GM12878 (cell line): ENCODE results near the gene PTPRN2. TPM values are rescaled to one million over a fixed set of nuclear protein-coding genes. Genes with fewer than 3 reads are reported as not detected.

ENCODE experiments used
- ATAC-seq: fragments of 200-7000 bp; cut with Tn5 transposase; 3 replicates; pipeline ENCODE4 v1.9.1; 2020; ENCODE audit warnings: mild to moderate bottlenecking, moderate library complexity
- BruUV-seq: library from RNA; stranded (reverse); fragments of 400-500 nt; replicated peaks from 2 replicates; lab custom pipeline; 2021; lab: Mats Ljungman, UMichigan
- CTCF ChIA-PET: fragments of 300-600 bp; sonication (Branson Sonifier 250); formaldehyde crosslinking; extraction: SDS; loops from one replicate; lab custom pipeline; 2021; ENCODE audit warnings: inconsistent platforms; lab: Yijun Ruan, JAX
- POLR2A ChIA-PET: fragments of 350-600 bp; formaldehyde crosslinking; extraction: SDS; loops from one replicate; lab custom pipeline; 2021; ENCODE audit warnings: inconsistent platforms; lab: Charles Lee
- RAD21 ChIA-PET: fragments of 300-600 bp; sonication (Branson Sonifier 250); formaldehyde crosslinking; loops from one replicate; lab custom pipeline; 2023; ENCODE audit warnings: antibody characterized with exemption; ENCODE audit not compliant: unreplicated experiment; lab: Charles Lee
- SMC1A ChIA-PET: fragments of 300-600 bp; sonication (Branson Sonifier 250); formaldehyde crosslinking; loops from one replicate; lab custom pipeline; 2023; ENCODE audit not compliant: unreplicated experiment, uncharacterized antibody; lab: Charles Lee
- DNase-seq: peaks from one replicate; pipeline ENCODE4 v3.0.0-alpha.2; 2011; ENCODE audit warnings: low read depth, low spot score
- FAIRE-seq: peaks from 3 replicates; lab custom pipeline; 2011; peaks lifted over from hg19 to GRCh38; lab: Jason Lieb, UNC
- H2AFZ ChIP-seq: 2 replicates; pipeline ENCODE4 v1.6.0; 2011; ENCODE audit warnings: low read depth, low read length, control low read depth; ENCODE audit not compliant: control insufficient read depth
- H3K27ac ChIP-seq: 2 replicates; pipeline ENCODE4 v1.5.1; 2011; ENCODE audit warnings: control low read depth; ENCODE audit not compliant: control insufficient read depth, insufficient read depth
- H3K27me3 ChIP-seq, 2 experiments: replicated peaks in 1 of 2; 2 replicates each; pipeline versions ENCODE4 v1.6.0 to v1.6.1; 2011; ENCODE audit warnings: low read length in 1 of 2; ENCODE audit not compliant: control insufficient read depth in 2 of 2, insufficient read depth in 2 of 2
- H3K36me3 ChIP-seq, 2 experiments: 2 replicates each; pipeline ENCODE4 v1.5.1; 2011; ENCODE audit warnings: low read length in 1 of 2; ENCODE audit not compliant: control insufficient read depth in 2 of 2, insufficient read depth in 2 of 2
- H3K4me1 ChIP-seq: 2 replicates; pipeline ENCODE4 v1.6.1; 2011; ENCODE audit warnings: mild to moderate bottlenecking, low read length, moderate library complexity, mixed read lengths; ENCODE audit not compliant: control insufficient read depth, insufficient read depth
- H3K4me2 ChIP-seq: 2 replicates; pipeline ENCODE4 v1.6.0; 2011; ENCODE audit warnings: control low read depth; ENCODE audit not compliant: control insufficient read depth, insufficient read depth
- H3K4me3 ChIP-seq: fragments of 200-600 bp; sonication (generic); 2 replicates; pipeline ENCODE4 v1.5.1; 2016
- H3K79me2 ChIP-seq: 2 replicates; pipeline ENCODE4 v1.6.0; 2011; ENCODE audit warnings: low read length; ENCODE audit not compliant: control insufficient read depth, insufficient read depth
- H3K9ac ChIP-seq: 2 replicates; pipeline ENCODE4 v1.8.0; 2011; ENCODE audit warnings: low read length, control low read depth, mixed read lengths; ENCODE audit not compliant: control insufficient read depth, insufficient read depth
- H3K9me3 ChIP-seq: replicated peaks from 3 replicates; pipeline ENCODE4 v1.5.1; 2011; ENCODE audit warnings: mild to moderate bottlenecking, low read length; ENCODE audit not compliant: control insufficient read depth, insufficient read depth
- H4K20me1 ChIP-seq: 2 replicates; pipeline ENCODE4 v1.6.0; 2011; ENCODE audit not compliant: control insufficient read depth, insufficient read depth
- CBX3 ChIP-seq: fragments of 200-600 bp; sonication (generic); IDR thresholded peaks from 2 replicates; pipeline ENCODE4 v1.6.1; 2016; ENCODE audit warnings: low read depth, borderline replicate concordance
- CEBPZ ChIP-seq: fragments of 150-350 bp; IDR thresholded peaks from 2 replicates; pipeline ENCODE4 v1.6.1; 2016; ENCODE audit warnings: low read depth, low read length
- CHD1 ChIP-seq: IDR thresholded peaks from 2 replicates; pipeline ENCODE4 v1.6.1; 2012; ENCODE audit warnings: low read depth, low read length, improper control_type of control experiment
- CHD2 ChIP-seq: IDR thresholded peaks from 2 replicates; pipeline ENCODE4 v1.6.1; 2011; ENCODE audit warnings: low read depth, low read length, improper control_type of control experiment, borderline replicate concordance
- ESRRA ChIP-seq: IDR thresholded peaks from 2 replicates; pipeline ENCODE4 v1.6.1; 2012; ENCODE audit warnings: mild to moderate bottlenecking, low read length, improper control_type of control experiment
- HCFC1 ChIP-seq: fragments of 150-350 bp; IDR thresholded peaks from 2 replicates; pipeline ENCODE4 v1.6.1; 2014; ENCODE audit warnings: low read length
- KLF5 ChIP-seq: fragments of 450-650 bp; IDR thresholded peaks from 2 replicates; pipeline ENCODE4 v1.6.1; 2014; ENCODE audit warnings: mild to moderate bottlenecking; ENCODE audit not compliant: partially characterized antibody
- MTA2 ChIP-seq: fragments of 450-650 bp; IDR thresholded peaks from 2 replicates; pipeline ENCODE4 v1.6.1; 2016; ENCODE audit warnings: low read depth, mild to moderate bottlenecking, moderate library complexity
- MYB ChIP-seq: fragments of 150-350 bp; IDR thresholded peaks from 2 replicates; pipeline ENCODE4 v1.6.1; 2014; ENCODE audit warnings: mild to moderate bottlenecking, low read depth, low read length, borderline replicate concordance
- NFYA ChIP-seq: IDR thresholded peaks from 2 replicates; pipeline ENCODE4 v1.6.1; 2011; ENCODE audit warnings: low read depth, mild to moderate bottlenecking, low read length, improper control_type of control experiment, borderline replicate concordance
- NKRF ChIP-seq: fragments of 450-650 bp; conservative IDR thresholded peaks from 2 replicates; pipeline ENCODE4 v1.6.1; 2017; ENCODE audit warnings: mild to moderate bottlenecking, moderate library complexity
- NR2C2 ChIP-seq: IDR thresholded peaks from 2 replicates; pipeline ENCODE4 v1.6.1; 2011; ENCODE audit warnings: borderline replicate concordance, low read depth; ENCODE audit not compliant: control insufficient read depth, insufficient read length
- PKNOX1 ChIP-seq: fragments of 450-650 bp; IDR thresholded peaks from 2 replicates; pipeline ENCODE4 v1.6.1; 2016; ENCODE audit warnings: mild to moderate bottlenecking
- POU2F2 ChIP-seq: IDR thresholded peaks from 3 replicates; pipeline ENCODE4 v1.6.1; 2011; ENCODE audit warnings: low read depth, mild to moderate bottlenecking, low read length, borderline replicate concordance
- SIN3A ChIP-seq: IDR thresholded peaks from 2 replicates; pipeline ENCODE4 v1.6.1; 2012; ENCODE audit warnings: low read depth, low read length, improper control_type of control experiment
- SMARCA5 ChIP-seq: fragments of 450-650 bp; IDR thresholded peaks from 2 replicates; pipeline ENCODE4 v1.6.1; 2017; ENCODE audit warnings: mild to moderate bottlenecking
- SRF ChIP-seq, 2 experiments: IDR thresholded peaks; 2 replicates each; pipeline ENCODE4 v1.6.1; 2011; ENCODE audit warnings: low read depth in 2 of 2, low read length in 2 of 2, mild to moderate bottlenecking in 1 of 2, moderate library complexity in 1 of 2
- ZNF274 ChIP-seq: IDR thresholded peaks from one replicate; pipeline ENCODE4 v1.8.0; 2011; ENCODE audit not compliant: insufficient read length, insufficient read depth
- WGBS: methylation state at CpG from one replicate; pipeline ENCODE4 v1.1.6; 2016; ENCODE audit warnings: low lambda C conversion rate; ENCODE audit not compliant: insufficient replicate concordance, insufficient coverage; ENCODE audit errors: missing lambda C conversion rate; 5-methylcytosine and 5-hydroxymethylcytosine counted together
- in situ Hi-C: fragments of 300-500 bp; cut with MboI; formaldehyde crosslinking; loops from 9 replicates; pipeline ENCODE4 v1.14.3; 2018; ENCODE audit warnings: mixed read lengths
- intact Hi-C: fragments of 100-400 bp; cut with micrococcal nuclease; formaldehyde crosslinking; loops from one replicate; pipeline ENCODE4 v1.14.2; 2022; ENCODE audit not compliant: unreplicated experiment
- polyA plus RNA-seq, 11 experiments: library from polyadenylated mRNA; depleted of rRNA in 4 of 11; unstranded in 6 of 11; stranded (reverse) in 5 of 11; fragments of >200 nt; fragmentation: Nextera tagmentation in 4 of 11; fragmentation: Illumina TruSeq in 1 of 11; extraction: Ambion mirVana in 4 of 11; extraction: Trizol in 1 of 11; gene quantifications; 1 replicate in 1 of 11; 2 replicates in 10 of 11; pipeline versions ENCODE4 v1.2.1 to v1.2.3, GENCODE V29; 2011 to 2016; ENCODE audit warnings: inconsistent platforms in 2 of 11, missing spikeins in 2 of 11, low read depth in 1 of 11
- total RNA-seq, 4 experiments: library from RNA; depleted of rRNA in 3 of 4; stranded (reverse); fragments of >200 nt in 3 of 4; fragmentation: Illumina TruSeq in 1 of 4; extraction: Trizol in 1 of 4; gene quantifications; 2 replicates each; pipeline versions ENCODE4 v1.2.1 to v1.2.3, GENCODE V29; 2013 to 2021
- TF ChIP-seq, protein P1 (sequence below): IDR thresholded peaks from 2 replicates; pipeline ENCODE4 v1.6.1; 2012; ENCODE audit warnings: low read depth, low read length, improper control_type of control experiment

PTPRN2 gene
- total and polyA plus RNA-seq, 10 of the 15 experiments (the other 5 are each of a cell fraction or from before 2014, with no cell fraction given): 5.4 TPM; not detected in 9

GRCh38 chr7:158567153-158567603 is 20.4 kb downstream of the PTPRN2 start:
- H3K9me3 ChIP-seq: no peaks in the 10 kb centered on the region; the same call in 2 of the 3 replicates
- no TSS peak for BruUV-seq
- FAIRE-seq (no peak), ATAC-seq (no peak), DNase-seq (no peak)
- no peak overlapping the region for H3K4me2 ChIP-seq
- intact Hi-C loops (no loop called here), in situ Hi-C loops (no loop called here)
- H3K27ac ChIP-seq: no peak overlapping the region
- H2AFZ ChIP-seq: no peak overlapping the region
- no peaks in the 10 kb centered on the region for H3K27me3 ChIP-seq
- H4K20me1 ChIP-seq: no peaks in the 10 kb centered on the region
- ChIA-PET RAD21 (no interaction called here), SMC1A (interaction anchor here (0.6 kb wide), 1 partner anchor 214 kb away, joined by 3 read pairs; no protein-coding TSS in a partner anchor), CTCF (no interaction called here), POLR2A (no interaction called here)
- WGBS: 35% methylated on average over 8 of the region's 8 CpGs
- no peak overlapping the region for H3K4me3 ChIP-seq
- H3K36me3 ChIP-seq: no peaks in the 10 kb centered on the region
- no peaks in the 10 kb centered on the region for H3K4me1 ChIP-seq
- TF ChIP-seq CEBPZ (no peak), MYB (no peak), SMARCA5 (no peak), POU2F2 (no peak), ESRRA (no peak), NFYA (no peak), PKNOX1 (no peak), MTA2 (no peak), SIN3A (no peak), NKRF (no peak), CHD1 (no peak), SRF (IDR thresholded peaks at IDR 0.05; ENCODE audit: low read depth in 2 of 2, low read length in 2 of 2) (no peak), HCFC1 (no peak), CBX3 (no peak), CHD2 (no peak), NR2C2 (no peak), ZNF274 (no peak), KLF5 (no peak)
- TF ChIP-seq, protein P1, sequence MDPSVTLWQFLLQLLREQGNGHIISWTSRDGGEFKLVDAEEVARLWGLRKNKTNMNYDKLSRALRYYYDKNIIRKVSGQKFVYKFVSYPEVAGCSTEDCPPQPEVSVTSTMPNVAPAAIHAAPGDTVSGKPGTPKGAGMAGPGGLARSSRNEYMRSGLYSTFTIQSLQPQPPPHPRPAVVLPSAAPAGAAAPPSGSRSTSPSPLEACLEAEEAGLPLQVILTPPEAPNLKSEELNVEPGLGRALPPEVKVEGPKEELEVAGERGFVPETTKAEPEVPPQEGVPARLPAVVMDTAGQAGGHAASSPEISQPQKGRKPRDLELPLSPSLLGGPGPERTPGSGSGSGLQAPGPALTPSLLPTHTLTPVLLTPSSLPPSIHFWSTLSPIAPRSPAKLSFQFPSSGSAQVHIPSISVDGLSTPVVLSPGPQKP: no peak
- no peak overlapping the region for H3K9ac ChIP-seq
- H3K79me2 ChIP-seq: no peaks in the 10 kb centered on the region
